ENCODE data around the gene PLCD1. TPM values are rescaled to one million over a fixed set of nuclear protein-coding genes. Genes with fewer than 3 reads are reported as not detected.

Gene PLCD1
- total and polyA plus RNA-seq, 2 of the 8 experiments (the other 6 are each of a cell fraction or from before 2014, with no cell fraction given): 15.3 to 19.2 TPM

DNA sequence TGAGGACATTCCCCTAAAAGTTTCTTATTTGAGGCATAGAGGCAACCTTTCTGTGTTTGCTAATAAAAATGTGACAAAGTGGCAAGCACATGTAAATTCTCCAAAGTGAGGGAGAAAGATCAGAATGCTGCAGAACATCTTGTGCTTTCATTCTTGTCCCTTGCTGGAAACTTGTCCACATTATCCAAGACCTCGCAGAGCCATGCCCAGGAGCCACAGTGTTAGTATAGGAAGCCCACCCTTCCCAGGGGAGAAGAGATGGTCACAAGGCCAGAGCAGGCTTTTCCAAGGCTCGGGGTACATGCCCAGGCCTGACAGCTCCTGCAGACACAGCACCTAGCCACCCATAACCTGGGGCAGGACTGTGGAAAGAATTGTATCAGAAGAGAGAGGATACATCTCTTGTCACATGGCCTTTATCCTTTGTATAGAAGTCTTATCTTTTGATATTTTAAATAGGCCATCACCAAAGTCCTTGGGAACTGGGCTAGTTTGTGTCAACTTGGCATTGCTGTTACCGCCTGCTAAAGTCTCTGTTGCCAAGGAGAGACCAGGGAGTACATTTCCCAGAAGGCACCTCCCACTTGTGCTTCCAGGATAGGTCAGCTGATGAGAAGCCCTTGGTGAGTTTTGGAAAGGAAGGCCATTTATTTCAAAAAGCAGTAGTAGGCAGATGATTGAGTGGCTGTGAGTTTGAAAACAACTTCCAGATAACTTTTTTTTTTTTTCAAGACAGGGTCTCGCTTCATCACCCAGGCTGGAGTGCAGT is 20.1 kb upstream of the PLCD1 start:
- Histone ChIP-seq H3K56ac (replicated peaks; ENCODE audit: insufficient read length, low read depth, low read length) (no peak overlapping the region), H3K79me2 (ENCODE audit: control insufficient read depth in 1 of 2, insufficient read depth in 2 of 2, low read length in 2 of 2) (no peaks in the 10 kb centered on the region), H4K8ac (ENCODE audit: extremely low read depth, insufficient read depth, low read length) (peak overlapping the region; percentile 74; the same call in 1 of the 2 replicates), H2BK12ac (ENCODE audit: low read depth, low read length) (no peak overlapping the region), H2AK5ac (ENCODE audit: low read depth, low read length) (no peak overlapping the region), H2BK15ac (ENCODE audit: low read length) (no peak overlapping the region), H3K79me1 (ENCODE audit: low read depth, low read length) (no peaks in the 10 kb centered on the region), H4K20me1 (replicated peaks in 1 of 2; ENCODE audit: control insufficient read depth in 1 of 2, insufficient read depth in 2 of 2, low read length in 2 of 2) (no peaks in the 10 kb centered on the region), H2BK120ac (replicated peaks; ENCODE audit: low read depth, low read length) (no peak overlapping the region), H4K5ac (ENCODE audit: insufficient read length, low read depth, low read length) (no peak overlapping the region), H3K23me2 (ENCODE audit: low read depth, low read length) (no peaks in the 10 kb centered on the region), H2BK5ac (ENCODE audit: low read depth, low read length) (no peak overlapping the region), H3K23ac (ENCODE audit: insufficient read length) (no peak overlapping the region), H3K27ac (ENCODE audit: low read depth, low read length) (no peak overlapping the region), H3K4me3 (ENCODE audit: extremely low read depth in 1 of 4, insufficient read depth in 2 of 4, low read depth in 3 of 4, low read length in 4 of 4) (no peak overlapping the region), H3K18ac (ENCODE audit: extremely low read depth, low read length) (no peak overlapping the region), H3K36me3 (ENCODE audit: control insufficient read depth in 2 of 4, insufficient read depth in 4 of 4, low read length in 3 of 4) (no peaks in the 10 kb centered on the region), H3K4me2 (ENCODE audit: insufficient read depth in 1 of 2, low read depth in 2 of 2, low read length in 2 of 2) (no peak overlapping the region), H3K4me1 (replicated peaks in 1 of 4; ENCODE audit: control insufficient read depth in 3 of 4, insufficient read depth in 4 of 4, low read length in 3 of 4) (no peaks in the 10 kb centered on the region), H3K9ac (replicated peaks in 1 of 4; ENCODE audit: extremely low read depth in 1 of 4, low read depth in 3 of 4, low read length in 3 of 4) (no peak overlapping the region), H2BK20ac (ENCODE audit: low read length) (no peak overlapping the region), H3K9me3 (ENCODE audit: insufficient read depth in 2 of 2, low read depth in 1 of 2, low read length in 1 of 2) (peaks cover 8 to 18% of the 10 kb centered on the region in 2 experiments; a peak in 3 of 4 replicates), H3K14ac (ENCODE audit: insufficient read length) (no peak overlapping the region), H2AFZ (ENCODE audit: low read length) (no peak overlapping the region), H4K91ac (replicated peaks; ENCODE audit: insufficient read length, low read length) (no peak overlapping the region), H3K4ac (replicated peaks; ENCODE audit: insufficient read length, low read depth, low read length) (no peak overlapping the region), H3K27me3 (replicated peaks in 1 of 4; ENCODE audit: control insufficient read depth in 3 of 4, extremely low read depth in 1 of 4, insufficient read depth in 3 of 4, low read length in 3 of 4) (no peaks in the 10 kb centered on the region; a peak in 1 of 7 replicates)
- 78% methylated on average over 4 of the region's 4 CpGs; no CpG with 5 or more reads in 1 of the 2 experiments for WGBS, 2 experiments (ENCODE audit: extremely low coverage in 1 of 2, insufficient coverage in 1 of 2, insufficient read length in 1 of 2, insufficient replicate concordance in 2 of 2, low coverage in 1 of 2, low lambda C conversion rate in 2 of 2, missing lambda C conversion rate in 1 of 2)
- CTCF ChIA-PET (ENCODE audit: partially characterized antibody): no interaction called here
- DNase-seq (ENCODE audit: low read depth in 1 of 2, low spot score in 2 of 2) (no peak), FAIRE-seq (no peak)
- POLR2A ChIA-PET (ENCODE audit: partially characterized antibody): interaction anchor here (0.7 kb wide), 1 partner anchor 566 kb away, joined by 3 read pairs; no protein-coding TSS in a partner anchor
- no peak for TF ChIP-seq POU5F1 (IDR thresholded peaks at IDR 0.05; ENCODE audit: low read depth, low read length)
- no peak for TF ChIP-seq CHD2 (IDR thresholded peaks at IDR 0.05; ENCODE audit: low read length)
- TF ChIP-seq, protein P1, sequence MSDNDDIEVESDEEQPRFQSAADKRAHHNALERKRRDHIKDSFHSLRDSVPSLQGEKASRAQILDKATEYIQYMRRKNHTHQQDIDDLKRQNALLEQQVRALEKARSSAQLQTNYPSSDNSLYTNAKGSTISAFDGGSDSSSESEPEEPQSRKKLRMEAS (IDR thresholded peaks at IDR 0.05): no peak
- TF ChIP-seq, protein P2, sequence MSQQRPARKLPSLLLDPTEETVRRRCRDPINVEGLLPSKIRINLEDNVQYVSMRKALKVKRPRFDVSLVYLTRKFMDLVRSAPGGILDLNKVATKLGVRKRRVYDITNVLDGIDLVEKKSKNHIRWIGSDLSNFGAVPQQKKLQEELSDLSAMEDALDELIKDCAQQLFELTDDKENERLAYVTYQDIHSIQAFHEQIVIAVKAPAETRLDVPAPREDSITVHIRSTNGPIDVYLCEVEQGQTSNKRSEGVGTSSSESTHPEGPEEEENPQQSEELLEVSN (IDR thresholded peaks at IDR 0.05): no peak
- TF ChIP-seq SUZ12 (IDR thresholded peaks at IDR 0.05; ENCODE audit: low read length): no peak
- no peak for TF ChIP-seq NRF1 (IDR thresholded peaks at IDR 0.05; ENCODE audit: low read depth, low read length)
